ENCODE results near the gene NPIPB2. TPM values are rescaled to one million over a fixed set of nuclear protein-coding genes. Genes with fewer than 3 reads are reported as not detected.
A peak's percentile ranks its signal among the peaks of the same experiment; 100 is the strongest.
"Not testable (repeated sequence)": the region's sequence is repeated elsewhere in the genome, so short reads cannot be mapped to it uniquely, and the experiment has no call there.

NPIPB2 gene
- total RNA-seq, result 1.8 and 4.7 TPM in 2 replicates

- not testable (repeated sequence) for H3K4me2 ChIP-seq (ENCODE audit: insufficient read depth, low read length); H4K20me1 ChIP-seq (ENCODE audit: insufficient read depth, low read length); H2AFZ ChIP-seq (ENCODE audit: low read length); H3K9me3 ChIP-seq (ENCODE audit: low read depth, low read length); H3K79me2 ChIP-seq (ENCODE audit: insufficient read depth, low read length); H3K4me3 ChIP-seq (ENCODE audit: insufficient read depth, low read length); DNase-seq (ENCODE audit: insufficient read length, low spot score, missing footprints); H3K27me3 ChIP-seq (ENCODE audit: insufficient read depth, low read length); H3K4me1 ChIP-seq (ENCODE audit: insufficient read depth, low read length); H3K36me3 ChIP-seq (ENCODE audit: insufficient read depth, low read length); H3K27ac ChIP-seq (ENCODE audit: low read depth, low read length)
These were observed at the start of gene NPIPB2 for GRCh38 chr16:11941945-11942344. Gene NPIPB2, minus strand, starts transcription at chr16:11942045. Its CDS starts 0 bp downstream, at chr16:11942045.

- Histone ChIP-seq H3K27me3 (ENCODE audit: insufficient read depth, low read length) (no peaks in the 10 kb centered on the region), H3K4me2 (ENCODE audit: insufficient read depth, low read length) (no peak overlapping the region), H3K79me2 (ENCODE audit: insufficient read depth, low read length) (peaks cover 50% of the 10 kb centered on the region), H4K20me1 (ENCODE audit: insufficient read depth, low read length) (peaks cover 16% of the 10 kb centered on the region), H3K4me1 (ENCODE audit: insufficient read depth, low read length) (no peaks in the 10 kb centered on the region), H3K36me3 (ENCODE audit: insufficient read depth, low read length) (no peaks in the 10 kb centered on the region), H2AFZ (ENCODE audit: low read length) (no peak overlapping the region), H3K9me3 (ENCODE audit: low read depth, low read length) (no peaks in the 10 kb centered on the region), H3K4me3 (ENCODE audit: insufficient read depth, low read length) (no peak overlapping the region), H3K27ac (ENCODE audit: low read depth, low read length) (no peak overlapping the region)
- no peak for DNase-seq (ENCODE audit: insufficient read length, low spot score, missing footprints)
- TF ChIP-seq CTCF (IDR thresholded peaks at IDR 0.05; ENCODE audit: extremely low read depth, low read depth, low read length), result no peak
These were observed 49.0 kb upstream of the NPIPB2 start for GRCh38 chr16:11990702-11991390.

- Histone ChIP-seq H4K20me1 (ENCODE audit: insufficient read depth, low read length) (peaks cover 15% of the 10 kb centered on the region), H3K4me1 (ENCODE audit: insufficient read depth, low read length) (no peaks in the 10 kb centered on the region), H2AFZ (ENCODE audit: low read length) (no peak overlapping the region), H3K9me3 (ENCODE audit: low read depth, low read length) (no peaks in the 10 kb centered on the region), H3K79me2 (ENCODE audit: insufficient read depth, low read length) (peaks cover 69% of the 10 kb centered on the region), H3K36me3 (ENCODE audit: insufficient read depth, low read length) (no peaks in the 10 kb centered on the region), H3K27ac (ENCODE audit: low read depth, low read length) (no peak overlapping the region), H3K27me3 (ENCODE audit: insufficient read depth, low read length) (no peaks in the 10 kb centered on the region), H3K4me2 (ENCODE audit: insufficient read depth, low read length) (no peak overlapping the region), H3K4me3 (ENCODE audit: insufficient read depth, low read length) (no peak overlapping the region)
- no peak for DNase-seq (ENCODE audit: insufficient read length, low spot score, missing footprints)
- no peak for TF ChIP-seq CTCF (IDR thresholded peaks at IDR 0.05; ENCODE audit: extremely low read depth, low read depth, low read length)
These were observed 46.6 kb upstream of the NPIPB2 start for GRCh38 chr16:11988258-11988978.

- H3K27ac ChIP-seq (ENCODE audit: low read depth, low read length), result no peak overlapping the region
- no peaks in the 10 kb centered on the region for H3K4me1 ChIP-seq (ENCODE audit: insufficient read depth, low read length)
- H3K36me3 ChIP-seq (ENCODE audit: insufficient read depth, low read length), result no peaks in the 10 kb centered on the region
- H3K79me2 ChIP-seq (ENCODE audit: insufficient read depth, low read length), result peaks cover 70% of the 10 kb centered on the region
- TF ChIP-seq CTCF (IDR thresholded peaks at IDR 0.05; ENCODE audit: extremely low read depth, low read depth, low read length), result no peak
- H3K27me3 ChIP-seq (ENCODE audit: insufficient read depth, low read length), result no peaks in the 10 kb centered on the region
- no peak overlapping the region for H3K4me3 ChIP-seq (ENCODE audit: insufficient read depth, low read length)
- no peak overlapping the region for H3K4me2 ChIP-seq (ENCODE audit: insufficient read depth, low read length)
- H4K20me1 ChIP-seq (ENCODE audit: insufficient read depth, low read length), result peaks cover 8% of the 10 kb centered on the region
- H3K9me3 ChIP-seq (ENCODE audit: low read depth, low read length), result no peaks in the 10 kb centered on the region
- peak; percentile 10 for DNase-seq (ENCODE audit: insufficient read length, low spot score, missing footprints)
- no peak overlapping the region for H2AFZ ChIP-seq (ENCODE audit: low read length)
These were observed 44.7 kb upstream of the NPIPB2 start for GRCh38 chr16:11986521-11987057.

Data from osteoblast (primary cell).